ENCODE results near the gene SEC14L5. TPM values are rescaled to one million over a fixed set of nuclear protein-coding genes. Genes with fewer than 3 reads are reported as not detected.
A peak's percentile ranks its signal among the peaks of the same experiment; 100 is the strongest.

The SEC14L5 gene
- total and polyA plus RNA-seq, 10 of the 15 experiments (the other 5 are each of a cell fraction or from before 2014, with no cell fraction given), result 0.01 TPM; not detected in 9

DNA sequence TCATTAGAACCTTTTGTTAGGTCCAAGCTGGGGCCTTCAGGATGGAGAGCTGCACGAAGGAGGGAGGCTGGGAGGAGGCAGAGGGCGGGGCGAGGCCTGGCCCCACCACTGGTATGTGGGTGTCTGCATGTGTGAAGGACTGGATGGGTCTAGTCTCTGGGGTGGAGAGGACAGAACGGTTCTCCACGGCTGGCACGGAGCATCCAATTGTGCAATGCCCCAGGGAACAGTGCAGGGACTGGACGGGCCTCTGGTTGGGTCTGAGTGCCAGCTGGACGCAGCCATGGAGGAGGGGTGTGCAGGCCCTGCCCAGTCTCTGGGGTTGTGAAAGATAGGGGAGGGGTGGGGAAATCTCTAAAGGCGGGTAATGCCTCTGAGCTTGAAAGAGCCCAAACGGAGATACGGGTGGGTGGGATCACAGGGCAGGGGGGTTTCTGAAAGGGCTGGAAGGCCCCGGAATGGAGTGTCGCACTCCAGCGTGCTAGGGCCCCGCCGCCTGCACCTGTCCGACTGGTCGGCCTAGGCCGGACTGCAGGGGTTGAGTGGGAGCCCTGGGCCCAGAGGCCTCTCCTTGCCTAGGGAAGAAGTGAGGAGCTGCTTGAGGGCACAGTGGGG lies 22.8 kb upstream of the SEC14L5 start:
- Histone ChIP-seq H3K4me2 (ENCODE audit: control insufficient read depth, insufficient read depth) (no peak overlapping the region), H3K27ac (ENCODE audit: control insufficient read depth, insufficient read depth) (no peak overlapping the region), H4K20me1 (ENCODE audit: control insufficient read depth, insufficient read depth) (no peaks in the 10 kb centered on the region; the same call in 1 of the 2 replicates), H3K9me3 (replicated peaks; ENCODE audit: control insufficient read depth, insufficient read depth, low read length) (no peaks in the 10 kb centered on the region), H3K4me3 (no peak overlapping the region), H3K27me3 (replicated peaks in 1 of 2; ENCODE audit: control insufficient read depth in 2 of 2, insufficient read depth in 2 of 2, low read length in 1 of 2) (peaks cover 3 to 12% of the 10 kb centered on the region in 2 experiments; a peak in 3 of 4 replicates), H3K9ac (ENCODE audit: control insufficient read depth, insufficient read depth, low read length) (no peak overlapping the region), H3K4me1 (ENCODE audit: control insufficient read depth, insufficient read depth, low read length) (no peaks in the 10 kb centered on the region), H3K36me3 (ENCODE audit: control insufficient read depth in 2 of 2, insufficient read depth in 2 of 2, low read length in 1 of 2) (no peaks in the 10 kb centered on the region), H3K79me2 (ENCODE audit: control insufficient read depth, insufficient read depth, low read length) (no peaks in the 10 kb centered on the region), H2AFZ (ENCODE audit: control insufficient read depth, low read depth, low read length) (no peak overlapping the region)
- ChIA-PET POLR2A (no interaction called here), CTCF (no interaction called here), SMC1A (ENCODE audit: uncharacterized antibody, unreplicated experiment) (no interaction called here), RAD21 (ENCODE audit: unreplicated experiment) (no interaction called here)
- no TSS peak for BruUV-seq (replicated peaks)
- TF ChIP-seq, protein P1, sequence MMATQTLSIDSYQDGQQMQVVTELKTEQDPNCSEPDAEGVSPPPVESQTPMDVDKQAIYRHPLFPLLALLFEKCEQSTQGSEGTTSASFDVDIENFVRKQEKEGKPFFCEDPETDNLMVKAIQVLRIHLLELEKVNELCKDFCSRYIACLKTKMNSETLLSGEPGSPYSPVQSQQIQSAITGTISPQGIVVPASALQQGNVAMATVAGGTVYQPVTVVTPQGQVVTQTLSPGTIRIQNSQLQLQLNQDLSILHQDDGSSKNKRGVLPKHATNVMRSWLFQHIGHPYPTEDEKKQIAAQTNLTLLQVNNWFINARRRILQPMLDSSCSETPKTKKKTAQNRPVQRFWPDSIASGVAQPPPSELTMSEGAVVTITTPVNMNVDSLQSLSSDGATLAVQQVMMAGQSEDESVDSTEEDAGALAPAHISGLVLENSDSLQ (IDR thresholded peaks at IDR 0.05), result no peak
- no peak for TF ChIP-seq GABPA (IDR thresholded peaks at IDR 0.05; ENCODE audit: low read depth)
- no peak for TF ChIP-seq ZNF207 (IDR thresholded peaks at IDR 0.05; ENCODE audit: borderline replicate concordance)
- in situ Hi-C loops (cut with MboI), result no loop called here
- DNase-seq (ENCODE audit: low read depth, low spot score) (no peak), FAIRE-seq (no peak), ATAC-seq (no peak)
- 30% methylated on average over 16 of the region's 19 CpGs for WGBS (ENCODE audit: insufficient coverage, insufficient replicate concordance, low lambda C conversion rate, missing lambda C conversion rate)
- intact Hi-C loops (cut with micrococcal nuclease; ENCODE audit: unreplicated experiment), result no loop called here

DNA sequence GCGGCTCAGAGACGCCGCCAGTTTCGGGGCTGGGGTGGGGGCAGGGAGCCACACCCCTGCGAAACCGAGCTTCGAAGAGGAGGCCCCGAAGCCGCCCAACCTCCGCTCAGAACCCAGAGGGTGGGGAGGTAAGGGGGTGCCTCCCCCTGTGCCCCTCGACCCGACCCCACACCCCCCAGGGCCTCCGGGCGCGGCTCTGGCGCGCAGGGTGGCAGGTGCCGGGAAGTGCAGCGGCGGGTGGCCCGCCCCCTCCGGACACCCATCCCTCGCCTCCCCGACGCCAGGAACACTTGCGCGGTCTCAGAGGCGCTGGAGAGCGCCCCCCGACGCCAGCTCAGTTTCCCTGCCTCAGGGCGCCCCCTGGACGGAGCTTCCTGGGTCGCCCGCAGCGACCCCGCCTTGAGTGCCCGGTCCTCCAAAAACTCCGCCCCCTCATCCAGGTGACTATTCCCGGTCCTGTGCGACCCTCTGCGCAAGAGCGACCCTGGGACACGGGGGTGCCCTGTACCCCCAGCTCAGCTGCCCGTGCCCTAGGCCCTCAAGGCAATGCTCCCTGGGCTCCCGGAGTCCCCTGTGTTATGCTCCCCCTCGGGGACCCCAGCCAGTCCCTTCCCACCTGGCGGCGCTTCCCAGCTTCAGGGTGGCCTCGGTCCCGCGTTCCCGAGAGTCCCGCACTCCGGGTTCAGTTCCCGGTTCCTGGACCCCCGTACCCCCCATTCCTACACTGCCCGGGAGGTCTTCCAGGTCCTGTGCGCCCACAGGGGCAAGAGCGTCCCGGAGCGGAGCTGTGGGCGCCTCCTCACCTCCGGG lies 21.7 kb upstream of the SEC14L5 start:
- WGBS (ENCODE audit: insufficient coverage, insufficient replicate concordance, low lambda C conversion rate, missing lambda C conversion rate), result 7% methylated on average over 53 of the region's 64 CpGs
- Histone ChIP-seq H3K4me3 (0 out of 2 replicates have a peak overlapping the region, but pooled peaks have one; percentile 32), H4K20me1 (ENCODE audit: control insufficient read depth, insufficient read depth) (no peaks in the 10 kb centered on the region; the same call in 1 of the 2 replicates), H3K27me3 (replicated peaks in 1 of 2; ENCODE audit: control insufficient read depth in 2 of 2, insufficient read depth in 2 of 2, low read length in 1 of 2) (peaks cover 2 to 12% of the 10 kb centered on the region in 2 experiments; a peak in 3 of 4 replicates), H3K27ac (ENCODE audit: control insufficient read depth, insufficient read depth) (no peak overlapping the region), H2AFZ (ENCODE audit: control insufficient read depth, low read depth, low read length) (no peak overlapping the region), H3K4me2 (ENCODE audit: control insufficient read depth, insufficient read depth) (peak overlapping the region; percentile 71), H3K79me2 (ENCODE audit: control insufficient read depth, insufficient read depth, low read length) (no peaks in the 10 kb centered on the region), H3K9me3 (replicated peaks; ENCODE audit: control insufficient read depth, insufficient read depth, low read length) (no peaks in the 10 kb centered on the region), H3K36me3 (ENCODE audit: control insufficient read depth in 2 of 2, insufficient read depth in 2 of 2, low read length in 1 of 2) (no peaks in the 10 kb centered on the region), H3K9ac (ENCODE audit: control insufficient read depth, insufficient read depth, low read length) (no peak overlapping the region), H3K4me1 (ENCODE audit: control insufficient read depth, insufficient read depth, low read length) (no peaks in the 10 kb centered on the region)
- BruUV-seq (replicated peaks), result no TSS peak
- FAIRE-seq, result no peak
- TF ChIP-seq, protein P2, sequence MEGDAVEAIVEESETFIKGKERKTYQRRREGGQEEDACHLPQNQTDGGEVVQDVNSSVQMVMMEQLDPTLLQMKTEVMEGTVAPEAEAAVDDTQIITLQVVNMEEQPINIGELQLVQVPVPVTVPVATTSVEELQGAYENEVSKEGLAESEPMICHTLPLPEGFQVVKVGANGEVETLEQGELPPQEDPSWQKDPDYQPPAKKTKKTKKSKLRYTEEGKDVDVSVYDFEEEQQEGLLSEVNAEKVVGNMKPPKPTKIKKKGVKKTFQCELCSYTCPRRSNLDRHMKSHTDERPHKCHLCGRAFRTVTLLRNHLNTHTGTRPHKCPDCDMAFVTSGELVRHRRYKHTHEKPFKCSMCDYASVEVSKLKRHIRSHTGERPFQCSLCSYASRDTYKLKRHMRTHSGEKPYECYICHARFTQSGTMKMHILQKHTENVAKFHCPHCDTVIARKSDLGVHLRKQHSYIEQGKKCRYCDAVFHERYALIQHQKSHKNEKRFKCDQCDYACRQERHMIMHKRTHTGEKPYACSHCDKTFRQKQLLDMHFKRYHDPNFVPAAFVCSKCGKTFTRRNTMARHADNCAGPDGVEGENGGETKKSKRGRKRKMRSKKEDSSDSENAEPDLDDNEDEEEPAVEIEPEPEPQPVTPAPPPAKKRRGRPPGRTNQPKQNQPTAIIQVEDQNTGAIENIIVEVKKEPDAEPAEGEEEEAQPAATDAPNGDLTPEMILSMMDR (IDR thresholded peaks at IDR 0.05 in 2 of 3, conservative IDR thresholded peaks at IDR 0.05 in 1 of 3; ENCODE audit: control insufficient read depth in 2 of 3, extremely low read depth in 1 of 3, insufficient read depth in 1 of 3, low read depth in 3 of 3, low read length in 3 of 3), result 0 out of 6 replicates have a peak, but pooled peaks of 1 of the 3 experiments have one; percentile 11
- TF ChIP-seq KDM1A (IDR thresholded peaks at IDR 0.05; ENCODE audit: borderline replicate concordance), result no peak
- CTCF ChIA-PET, result no interaction called here
- intact Hi-C loops (cut with micrococcal nuclease; ENCODE audit: unreplicated experiment) (no loop called here), in situ Hi-C loops (cut with MboI) (no loop called here)
- SMC1A ChIA-PET (ENCODE audit: uncharacterized antibody, unreplicated experiment), result no interaction called here
- RAD21 ChIA-PET (ENCODE audit: unreplicated experiment), result no interaction called here
- POLR2A ChIA-PET, result no interaction called here
- ATAC-seq, result peak; percentile 58
- no peak for DNase-seq (ENCODE audit: low read depth, low spot score)

All from GM12878 (cell line).